HG03571 (cell line): ENCODE data around the gene ITGB3.

Source experiments
- ATAC-seq: cut with Tn5 transposase; IDR thresholded peaks from one replicate; pipeline ENCODE4 v1.9.1; 2021; ENCODE audit not compliant: unreplicated experiment

ITGB3 gene

GRCh38 chr17:47325176-47325575 is 71.5 kb downstream of the ITGB3 start:
- ATAC-seq, result no peak

GRCh38 chr17:47330548-47330947 is 76.9 kb downstream of the ITGB3 start:
- ATAC-seq, result no peak

- no peak for ATAC-seq
These were observed 78.7 kb downstream of the ITGB3 start for GRCh38 chr17:47332287-47332686.

- no peak for ATAC-seq
These were observed 81.7 kb downstream of the ITGB3 start for GRCh38 chr17:47335101-47335936.

- no peak for ATAC-seq
These were observed 84.4 kb downstream of the ITGB3 start for GRCh38 chr17:47338026-47338425.

- ATAC-seq, result no peak
These were observed 99.2 kb downstream of the ITGB3 start for GRCh38 chr17:47352848-47353247.

- ATAC-seq, result no peak
These were observed 105.0 kb downstream of the ITGB3 start for GRCh38 chr17:47358652-47359051.
